Vagina (tissue), 2 donors: ENCODE results near the gene IL18BP.

Source experiments
- POLR2AphosphoS5 ChIP-seq, 2 donors: sonication (generic); formaldehyde crosslinking; IDR thresholded peaks; one replicate each; pipeline ENCODE4 v1.9.0; 2017; ENCODE audit warnings: antibody characterized with exemption in 2 of 2, mild to moderate bottlenecking in 2 of 2, low read depth in 1 of 2; ENCODE audit not compliant: insufficient read depth in 1 of 2
- TF ChIP-seq, protein P1 (sequence below), 3 experiments: fragments of 450-650 bp in 2 of 3; fragments of 200-600 bp in 1 of 3; sonication (generic) in 1 of 3; IDR thresholded peaks; one replicate each; pipeline ENCODE4 v1.5.1; 2017 to 2019; ENCODE audit warnings: antibody characterized with exemption in 3 of 3, mild to moderate bottlenecking in 2 of 3, moderate library complexity in 2 of 3

DNA sequence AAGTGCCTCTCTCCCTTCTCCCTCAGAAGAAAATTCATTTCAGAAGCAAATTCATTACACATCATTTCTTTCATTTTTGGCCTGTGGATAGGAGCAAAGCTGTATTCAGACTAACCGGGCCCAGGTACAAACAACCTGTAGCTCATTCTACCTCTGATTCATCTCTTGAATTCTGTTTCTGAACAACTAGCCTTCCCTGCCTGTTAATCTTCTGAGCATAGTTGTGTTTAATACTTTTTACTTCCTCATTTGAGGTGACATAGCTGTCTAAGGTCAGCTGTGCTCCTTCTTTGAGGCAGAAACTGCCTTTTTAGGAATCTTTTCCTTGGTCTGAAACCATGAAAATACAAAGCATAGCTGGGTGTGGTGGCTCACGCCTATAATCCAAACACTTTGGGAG lies 12.6 kb upstream of the IL18BP start:
- TF ChIP-seq, protein P1, sequence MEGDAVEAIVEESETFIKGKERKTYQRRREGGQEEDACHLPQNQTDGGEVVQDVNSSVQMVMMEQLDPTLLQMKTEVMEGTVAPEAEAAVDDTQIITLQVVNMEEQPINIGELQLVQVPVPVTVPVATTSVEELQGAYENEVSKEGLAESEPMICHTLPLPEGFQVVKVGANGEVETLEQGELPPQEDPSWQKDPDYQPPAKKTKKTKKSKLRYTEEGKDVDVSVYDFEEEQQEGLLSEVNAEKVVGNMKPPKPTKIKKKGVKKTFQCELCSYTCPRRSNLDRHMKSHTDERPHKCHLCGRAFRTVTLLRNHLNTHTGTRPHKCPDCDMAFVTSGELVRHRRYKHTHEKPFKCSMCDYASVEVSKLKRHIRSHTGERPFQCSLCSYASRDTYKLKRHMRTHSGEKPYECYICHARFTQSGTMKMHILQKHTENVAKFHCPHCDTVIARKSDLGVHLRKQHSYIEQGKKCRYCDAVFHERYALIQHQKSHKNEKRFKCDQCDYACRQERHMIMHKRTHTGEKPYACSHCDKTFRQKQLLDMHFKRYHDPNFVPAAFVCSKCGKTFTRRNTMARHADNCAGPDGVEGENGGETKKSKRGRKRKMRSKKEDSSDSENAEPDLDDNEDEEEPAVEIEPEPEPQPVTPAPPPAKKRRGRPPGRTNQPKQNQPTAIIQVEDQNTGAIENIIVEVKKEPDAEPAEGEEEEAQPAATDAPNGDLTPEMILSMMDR (IDR thresholded peaks at IDR 0.05): no peak
- no peak for TF ChIP-seq POLR2AphosphoS5 (IDR thresholded peaks at IDR 0.05; ENCODE audit: insufficient read depth in 1 of 2, low read depth in 1 of 2)
